CD14-positive monocyte (primary cell): Measurements from ENCODE around the gene VPS35L. TPM values are rescaled to one million over a fixed set of nuclear protein-coding genes. Genes with fewer than 3 reads are reported as not detected.

Source experiments
- DNase-seq, 3 donors: peaks; one replicate each; pipeline ENCODE4 v3.0.0-alpha.2; 2011 to 2022
- H2AFZ ChIP-seq: 2 replicates; pipeline ENCODE4 v1.6.0; 2012; ENCODE audit warnings: mild to moderate bottlenecking, low read depth, low read length, inconsistent platforms; ENCODE audit not compliant: insufficient read depth, poor library complexity, severe bottlenecking
- H3K27ac ChIP-seq, 2 donors: 1 replicate in 1 of 2; 2 replicates in 1 of 2; pipeline ENCODE4 v1.5.1; 2012 to 2013; ENCODE audit warnings: low read length in 2 of 2, control low read depth in 1 of 2, inconsistent platforms in 1 of 2, low read depth in 1 of 2, mild to moderate bottlenecking in 1 of 2
- H3K27me3 ChIP-seq, 2 donors: one replicate each; pipeline versions ENCODE4 v1.6.0 to v1.6.1; 2011 to 2013; ENCODE audit warnings: low read length in 2 of 2; ENCODE audit not compliant: control insufficient read depth in 2 of 2, insufficient read depth in 2 of 2
- H3K36me3 ChIP-seq, 2 donors: replicated peaks in 1 of 2; 1 replicate in 1 of 2; 2 replicates in 1 of 2; pipeline versions ENCODE4 v1.5.1 to v1.6.1; 2012 to 2013; ENCODE audit warnings: low read length in 2 of 2, control low read depth in 1 of 2, inconsistent platforms in 1 of 2, mild to moderate bottlenecking in 1 of 2; ENCODE audit not compliant: insufficient read depth in 2 of 2, control insufficient read depth in 1 of 2
- H3K4me1 ChIP-seq, 2 donors: 1 replicate in 1 of 2; 2 replicates in 1 of 2; pipeline versions ENCODE4 v1.5.1 to v1.6.1; 2012 to 2013; ENCODE audit warnings: low read length in 2 of 2, control low read depth in 1 of 2, inconsistent platforms in 1 of 2, mild to moderate bottlenecking in 1 of 2, moderate library complexity in 1 of 2; ENCODE audit not compliant: insufficient read depth in 2 of 2, control insufficient read depth in 1 of 2
- H3K4me2 ChIP-seq: replicated peaks from 2 replicates; pipeline ENCODE3; 2012; ENCODE audit warnings: low read length, moderate library complexity, mild to moderate bottlenecking; ENCODE audit not compliant: poor library complexity, severe bottlenecking; ENCODE audit errors: extremely low read depth
- H3K4me3 ChIP-seq, 3 experiments: fragments of 200-600 bp in 1 of 3; sonication (generic) in 1 of 3; replicated peaks in 1 of 3; 1 replicate in 2 of 3; 2 replicates in 1 of 3; pipeline ENCODE4 v1.5.1; 2011 to 2013; ENCODE audit warnings: low read length in 3 of 3, mild to moderate bottlenecking in 3 of 3, control low read depth in 2 of 3, low read depth in 2 of 3, inconsistent platforms in 1 of 3, moderate library complexity in 1 of 3
- H3K79me2 ChIP-seq: 2 replicates; pipeline ENCODE4 v1.6.0; 2012; ENCODE audit warnings: mild to moderate bottlenecking, control low read depth, inconsistent platforms, low read length, moderate library complexity; ENCODE audit not compliant: insufficient read depth
- H3K9ac ChIP-seq: 2 replicates; pipeline ENCODE4 v1.6.0; 2017; ENCODE audit warnings: low read length, mild to moderate bottlenecking; ENCODE audit not compliant: insufficient read depth, poor library complexity, severe bottlenecking
- H3K9me3 ChIP-seq, 2 donors: replicated peaks in 1 of 2; 1 replicate in 1 of 2; 2 replicates in 1 of 2; pipeline versions ENCODE4 v1.5.1 to v1.6.1; 2012 to 2013; ENCODE audit warnings: low read length in 2 of 2, control low read depth in 1 of 2; ENCODE audit not compliant: control insufficient read depth in 1 of 2, insufficient read depth in 1 of 2
- H4K20me1 ChIP-seq: 2 replicates; pipeline ENCODE4 v1.6.0; 2012; ENCODE audit warnings: mild to moderate bottlenecking, low read length, control low read depth, moderate library complexity; ENCODE audit not compliant: insufficient read depth
- H3K27ac Mint-ChIP-seq, 7 donors: one replicate each; pipeline ENCODE4 v1.8.0; 2020; ENCODE audit warnings: mild to moderate bottlenecking in 7 of 7, mixed read lengths in 7 of 7, moderate library complexity in 6 of 7, inconsistent platforms in 2 of 7
- H3K27me3 Mint-ChIP-seq, 3 donors: one replicate each; pipeline ENCODE4 v1.8.0; 2021 to 2022; ENCODE audit warnings: low read depth in 3 of 3, mild to moderate bottlenecking in 3 of 3, mixed read lengths in 3 of 3, moderate library complexity in 3 of 3, inconsistent platforms in 1 of 3
- H3K36me3 Mint-ChIP-seq, 2 donors: one replicate each; pipeline ENCODE4 v1.8.0; 2020; ENCODE audit warnings: mixed read lengths in 2 of 2, inconsistent platforms in 1 of 2, mild to moderate bottlenecking in 1 of 2
- H3K4me1 Mint-ChIP-seq: one replicate; pipeline ENCODE4 v1.8.0; 2020; ENCODE audit warnings: mild to moderate bottlenecking, mixed read lengths
- H3K4me3 Mint-ChIP-seq, 2 donors: one replicate each; pipeline ENCODE4 v1.8.0; 2020; ENCODE audit warnings: mild to moderate bottlenecking in 2 of 2, mixed read lengths in 2 of 2, moderate library complexity in 1 of 2
- H3K9me3 Mint-ChIP-seq, 7 donors: one replicate each; pipeline ENCODE4 v1.8.0; 2020 to 2022; ENCODE audit warnings: mixed read lengths in 7 of 7, mild to moderate bottlenecking in 6 of 7, moderate library complexity in 6 of 7, inconsistent platforms in 2 of 7
- WGBS: methylation state at CpG from one replicate; pipeline ENCODE4 v1.1.5; 2013; ENCODE audit warnings: missing lambda C conversion rate; ENCODE audit not compliant: insufficient coverage; 5-methylcytosine and 5-hydroxymethylcytosine counted together
- intact Hi-C, 2 donors: fragments of 100-400 bp; cut with micrococcal nuclease; formaldehyde crosslinking; loops; one replicate each; pipeline versions ENCODE4 v1.15.0 to v1.15.1; 2023
- polyA plus RNA-seq, 3 donors: library from polyadenylated mRNA; depleted of rRNA in 1 of 3; unstranded in 2 of 3; stranded (reverse) in 1 of 3; fragments of 300-500 nt in 2 of 3; fragments of >200 nt in 1 of 3; fragmentation: Illumina TruSeq in 2 of 3; gene quantifications; 1 replicate in 2 of 3; 2 replicates in 1 of 3; pipeline ENCODE4 v1.2.3, GENCODE V29; 2012 to 2021
- TF ChIP-seq, protein P1 (sequence below): fragments of 200-600 bp; IDR thresholded peaks from one replicate; pipeline ENCODE4 v1.8.0; 2022; ENCODE audit warnings: antibody characterized with exemption, mild to moderate bottlenecking

VPS35L gene
- polyA plus RNA-seq, 3 donors = 29.7 to 51.4 (median 48.8) TPM

GRCh38 chr16:19566362-19566761 lies 10.9 kb downstream of the VPS35L start:
- H3K9me3 ChIP-seq = peaks cover 0 to 6% of the 10 kb centered on the region in 2 donors
- H3K4me1 Mint-ChIP-seq = peaks cover 2% of the 10 kb centered on the region
- H3K9me3 Mint-ChIP-seq = peaks cover 1 to 9% (median 8%) of the 10 kb centered on the region in 7 donors
- peaks cover 49 to 68% of the 10 kb centered on the region in 2 donors for H3K36me3 ChIP-seq
- H3K27ac ChIP-seq = no peak overlapping the region
- H3K4me3 Mint-ChIP-seq = no peak overlapping the region
- peaks cover 55 to 69% of the 10 kb centered on the region in 2 donors for H3K36me3 Mint-ChIP-seq
- peaks cover 13% of the 10 kb centered on the region for H4K20me1 ChIP-seq
- H3K27ac Mint-ChIP-seq = peak overlapping the region in 1 of 7 donors; percentile 41
- H3K4me3 ChIP-seq = no peak overlapping the region
- peaks cover 3% of the 10 kb centered on the region for H3K79me2 ChIP-seq
- TF ChIP-seq, protein P1, sequence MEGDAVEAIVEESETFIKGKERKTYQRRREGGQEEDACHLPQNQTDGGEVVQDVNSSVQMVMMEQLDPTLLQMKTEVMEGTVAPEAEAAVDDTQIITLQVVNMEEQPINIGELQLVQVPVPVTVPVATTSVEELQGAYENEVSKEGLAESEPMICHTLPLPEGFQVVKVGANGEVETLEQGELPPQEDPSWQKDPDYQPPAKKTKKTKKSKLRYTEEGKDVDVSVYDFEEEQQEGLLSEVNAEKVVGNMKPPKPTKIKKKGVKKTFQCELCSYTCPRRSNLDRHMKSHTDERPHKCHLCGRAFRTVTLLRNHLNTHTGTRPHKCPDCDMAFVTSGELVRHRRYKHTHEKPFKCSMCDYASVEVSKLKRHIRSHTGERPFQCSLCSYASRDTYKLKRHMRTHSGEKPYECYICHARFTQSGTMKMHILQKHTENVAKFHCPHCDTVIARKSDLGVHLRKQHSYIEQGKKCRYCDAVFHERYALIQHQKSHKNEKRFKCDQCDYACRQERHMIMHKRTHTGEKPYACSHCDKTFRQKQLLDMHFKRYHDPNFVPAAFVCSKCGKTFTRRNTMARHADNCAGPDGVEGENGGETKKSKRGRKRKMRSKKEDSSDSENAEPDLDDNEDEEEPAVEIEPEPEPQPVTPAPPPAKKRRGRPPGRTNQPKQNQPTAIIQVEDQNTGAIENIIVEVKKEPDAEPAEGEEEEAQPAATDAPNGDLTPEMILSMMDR = no peak
- no peak overlapping the region for H3K4me2 ChIP-seq
- peaks cover 0 to 2% (median 0%) of the 10 kb centered on the region in 3 donors for H3K27me3 Mint-ChIP-seq
- no peaks in the 10 kb centered on the region for H3K27me3 ChIP-seq
- no peak for DNase-seq
- H2AFZ ChIP-seq = no peak overlapping the region
- no peak overlapping the region for H3K9ac ChIP-seq
- intact Hi-C loops = no loop called here
- 100% methylated on average over 1 of the region's 3 CpGs for WGBS
- H3K4me1 ChIP-seq = no peaks in the 10 kb centered on the region

GRCh38 chr16:19567560-19567959 lies 12.1 kb downstream of the VPS35L start:
- TF ChIP-seq, protein P1 = no peak
- WGBS = 95% methylated on average over 4 of the region's 8 CpGs
- Mint-ChIP-seq H3K4me3 (no peak overlapping the region), H3K4me1 (no peaks in the 10 kb centered on the region), H3K27me3 (peaks cover 0 to 2% (median 0%) of the 10 kb centered on the region in 3 donors), H3K27ac (peak overlapping the region in 1 of 7 donors; percentile 56), H3K36me3 (peaks cover 66 to 81% of the 10 kb centered on the region in 2 donors), H3K9me3 (peaks cover 1 to 8% (median 6%) of the 10 kb centered on the region in 7 donors)
- no peak overlapping the region for H3K9ac ChIP-seq
- no peaks in the 10 kb centered on the region for H3K79me2 ChIP-seq
- no peak overlapping the region for H3K4me3 ChIP-seq
- H3K9me3 ChIP-seq = peaks cover 0 to 6% of the 10 kb centered on the region in 2 donors
- no peaks in the 10 kb centered on the region for H3K27me3 ChIP-seq
- H4K20me1 ChIP-seq = peaks cover 6% of the 10 kb centered on the region
- intact Hi-C loops = no loop called here
- H2AFZ ChIP-seq = no peak overlapping the region
- H3K4me2 ChIP-seq = no peak overlapping the region
- peaks cover 57 to 79% of the 10 kb centered on the region in 2 donors for H3K36me3 ChIP-seq
- no peaks in the 10 kb centered on the region for H3K4me1 ChIP-seq
- H3K27ac ChIP-seq = no peak overlapping the region
- DNase-seq = no peak
